ENCODE measurements around the gene CHPF2.

The CHPF2 gene

DNA sequence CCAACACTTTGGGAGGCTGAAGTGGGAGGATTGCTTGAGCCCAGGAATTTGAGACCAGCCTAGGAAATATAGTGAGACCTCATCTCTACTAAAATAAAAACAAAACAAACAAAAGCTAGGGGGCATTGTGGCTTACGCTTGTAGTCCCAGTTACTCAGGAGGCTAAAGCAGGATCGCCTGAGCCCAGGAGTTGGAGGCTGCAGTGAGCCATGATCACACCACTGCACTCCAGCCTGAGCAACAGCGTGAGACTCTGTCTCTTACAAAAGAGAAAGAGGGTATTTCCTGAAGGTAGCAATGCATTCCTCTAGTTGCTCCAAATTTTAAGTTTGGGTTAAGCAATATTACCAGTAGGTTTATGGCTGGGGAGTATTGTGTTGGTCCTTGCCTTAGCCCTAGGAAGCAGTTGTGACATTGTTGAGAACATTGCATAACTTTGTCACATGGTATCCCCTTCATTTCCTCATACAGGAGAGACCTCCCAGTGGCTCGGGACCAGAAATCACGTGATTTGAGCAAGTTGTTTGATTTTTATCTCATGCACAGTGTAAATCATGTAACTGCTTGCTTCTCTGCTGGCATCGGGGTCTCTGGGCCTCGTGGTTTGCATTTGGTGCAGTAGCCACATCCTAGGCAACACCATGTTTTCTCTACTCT lies 39.5 kb downstream of the CHPF2 start:
- no peak for DNase-seq

DNA sequence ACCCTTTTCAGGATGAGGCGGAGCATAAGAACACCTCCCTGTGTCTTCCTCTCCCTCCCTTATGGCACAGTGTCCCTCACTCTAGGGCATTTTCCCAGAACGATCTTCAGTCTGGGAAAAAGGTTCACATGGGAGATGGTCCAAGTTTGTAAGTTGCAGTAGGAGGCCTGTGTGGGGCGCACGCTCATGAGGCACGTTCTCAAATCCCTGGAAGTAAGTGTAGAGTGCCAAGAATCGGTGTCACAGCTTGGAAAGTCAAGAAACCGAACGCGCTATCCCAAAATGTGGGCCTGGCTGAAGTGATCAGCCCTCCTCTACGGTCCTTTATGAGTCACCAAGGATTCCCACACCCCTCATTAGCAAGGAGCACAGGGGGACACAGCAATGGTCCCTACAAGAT lies 40.1 kb downstream of the CHPF2 start:
- no peak for DNase-seq

DNA sequence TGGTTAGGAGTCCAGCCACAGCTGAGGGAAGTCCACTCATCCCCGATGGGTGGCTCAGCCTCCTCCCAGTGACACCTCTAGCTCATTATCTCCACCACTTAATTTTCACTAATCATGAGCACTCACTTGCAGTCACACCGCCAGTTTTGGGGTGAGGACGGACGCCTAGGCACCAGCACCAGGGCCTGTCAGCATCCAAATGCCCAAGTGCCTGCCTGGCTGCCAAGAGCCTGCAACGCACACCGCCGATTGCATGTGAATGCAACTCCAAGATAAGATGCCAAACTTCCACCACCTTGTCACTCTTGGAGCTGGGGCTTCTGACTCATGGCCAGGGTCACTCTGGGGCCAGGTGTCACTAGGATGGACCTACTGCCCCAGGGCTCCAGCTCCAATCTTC lies 40.6 kb downstream of the CHPF2 start:
- DNase-seq = no peak

DNA sequence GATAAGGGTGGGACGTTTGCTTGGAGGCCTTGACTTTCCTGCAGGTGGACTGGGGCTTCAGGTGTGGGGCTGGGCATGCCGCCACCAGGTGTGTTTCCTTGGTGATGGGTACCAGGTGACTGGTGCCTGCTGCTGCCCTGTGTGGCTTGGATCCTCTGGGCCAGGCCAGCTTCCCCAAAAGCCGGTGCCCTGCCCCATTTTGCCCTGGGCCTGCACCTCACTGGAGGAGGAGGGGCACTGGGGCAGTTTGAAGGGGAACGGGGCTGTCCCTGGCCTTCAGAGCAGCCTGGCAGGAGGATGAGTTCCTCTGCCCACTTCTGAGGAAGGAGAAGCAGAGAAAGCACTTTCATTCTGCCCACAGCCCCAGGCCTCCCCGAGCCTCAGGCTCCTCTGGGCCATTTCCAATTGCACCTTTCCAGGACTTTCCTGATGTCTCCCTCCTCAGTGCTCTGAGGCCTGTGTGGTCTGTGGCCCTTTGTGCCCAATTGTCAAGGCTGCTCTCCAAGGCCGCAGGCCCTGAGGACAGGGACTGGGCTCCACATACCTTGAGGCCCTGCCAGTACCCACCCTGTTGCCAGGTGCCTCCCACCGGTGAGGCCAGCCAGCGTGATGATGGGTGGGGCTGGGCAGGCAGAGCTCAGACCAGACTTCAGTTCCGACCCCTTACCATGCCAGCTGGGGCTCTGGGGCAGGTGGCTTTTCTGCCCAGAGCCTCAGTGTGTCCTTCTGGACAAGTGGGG lies 41.5 kb downstream of the CHPF2 start:
- no peak for DNase-seq

DNA sequence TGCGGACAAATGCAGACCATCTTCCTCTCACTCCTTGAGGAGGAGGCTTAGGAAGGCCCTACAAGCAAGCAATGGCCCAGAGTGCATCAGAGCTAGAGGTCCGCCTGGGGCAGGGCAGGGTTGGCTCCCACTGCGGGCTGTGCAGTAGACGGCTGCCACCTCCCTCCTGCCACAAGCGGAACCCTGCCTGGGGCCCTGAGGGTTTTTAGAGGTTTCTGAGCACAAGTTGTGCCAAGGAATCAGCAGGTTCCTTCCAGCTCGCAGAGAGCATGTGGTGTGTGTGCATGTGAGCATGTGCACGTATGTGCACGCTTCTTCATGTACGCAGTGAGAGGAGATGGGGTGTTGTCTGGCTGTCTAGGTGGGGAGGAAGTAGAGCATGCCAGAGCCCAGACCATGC lies 42.1 kb downstream of the CHPF2 start:
- DNase-seq = no peak

DNA sequence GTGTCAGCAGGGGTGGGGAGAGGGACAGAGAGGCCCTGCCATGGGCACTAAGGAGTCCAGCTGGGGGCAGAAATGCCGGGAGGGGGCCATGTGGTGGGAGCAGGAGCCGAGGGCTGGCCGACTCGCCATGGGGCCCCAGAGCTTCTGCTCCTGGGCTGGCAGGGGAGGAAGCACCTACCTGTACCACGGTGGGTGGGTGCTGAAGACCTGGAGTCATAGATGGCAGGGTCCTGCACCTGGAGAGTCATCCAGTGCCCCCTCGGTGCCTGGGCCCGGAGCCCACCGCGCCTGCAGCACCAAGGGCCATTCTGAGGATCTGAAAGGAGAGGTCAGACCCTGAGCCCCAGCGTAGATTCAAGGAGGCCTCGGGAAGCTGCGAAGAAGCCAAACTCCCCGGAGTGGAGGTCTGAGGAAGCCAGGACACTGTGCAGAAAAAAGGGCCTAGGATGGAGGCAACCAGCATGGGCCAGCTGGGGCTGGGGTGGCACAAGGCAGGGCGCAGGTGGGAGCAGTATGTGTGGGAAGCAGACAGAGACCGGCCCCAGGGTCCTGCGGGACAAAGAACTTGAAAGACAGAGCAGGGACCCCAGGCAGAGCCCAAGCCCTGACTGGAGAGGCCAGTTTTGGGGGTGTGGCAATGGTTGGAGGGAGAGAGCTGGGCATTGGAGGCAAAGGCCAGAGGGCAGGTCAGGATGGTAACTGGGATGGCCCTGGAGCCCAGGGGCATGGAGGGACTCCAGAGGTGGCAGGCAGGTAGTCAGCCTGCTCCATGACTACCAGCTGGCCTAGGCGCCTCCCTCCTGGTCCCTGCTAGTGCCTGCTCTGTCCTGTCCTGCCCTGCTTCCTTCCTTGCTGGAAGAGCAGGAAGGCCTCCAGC lies 42.9 kb downstream of the CHPF2 start:
- no peak for DNase-seq

DNA sequence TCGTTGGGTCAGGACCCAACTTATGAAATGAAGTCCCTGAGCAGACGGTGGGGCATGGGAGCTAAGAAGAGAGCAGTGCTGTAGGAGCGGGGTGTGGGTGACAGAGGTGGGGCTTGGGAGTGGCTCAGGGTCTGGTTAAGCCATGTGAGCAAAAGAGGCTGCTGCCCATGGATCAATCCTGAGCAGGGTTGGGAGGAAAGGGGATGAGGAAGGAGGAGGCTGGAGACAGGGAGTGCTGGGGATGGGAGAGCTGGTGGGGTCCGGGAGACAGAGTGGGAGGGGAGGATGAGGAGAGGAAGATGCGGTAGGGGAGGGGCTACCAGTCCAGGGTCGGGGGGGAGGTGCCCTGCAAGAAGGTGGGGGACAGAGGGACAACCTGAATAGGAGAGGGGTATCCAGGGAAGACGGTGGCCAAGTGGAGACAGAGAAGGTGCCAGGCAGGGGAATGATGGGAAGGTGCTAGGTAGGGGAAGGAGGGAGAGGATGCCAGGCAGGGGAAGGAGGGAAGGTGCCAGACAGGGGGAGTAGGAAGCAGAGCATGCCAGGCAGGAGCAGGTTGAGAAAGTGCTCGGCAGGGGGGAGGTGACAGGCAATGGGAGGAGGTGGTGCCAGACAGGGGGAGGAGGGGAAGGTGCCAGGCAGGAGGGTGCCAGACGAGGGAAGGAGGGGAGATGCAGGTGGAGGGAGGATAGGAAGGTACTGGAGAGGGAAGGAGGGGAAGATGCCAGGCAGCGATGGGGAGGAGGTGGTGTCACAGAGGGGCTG lies 43.7 kb downstream of the CHPF2 start:
- no peak for DNase-seq

DNA sequence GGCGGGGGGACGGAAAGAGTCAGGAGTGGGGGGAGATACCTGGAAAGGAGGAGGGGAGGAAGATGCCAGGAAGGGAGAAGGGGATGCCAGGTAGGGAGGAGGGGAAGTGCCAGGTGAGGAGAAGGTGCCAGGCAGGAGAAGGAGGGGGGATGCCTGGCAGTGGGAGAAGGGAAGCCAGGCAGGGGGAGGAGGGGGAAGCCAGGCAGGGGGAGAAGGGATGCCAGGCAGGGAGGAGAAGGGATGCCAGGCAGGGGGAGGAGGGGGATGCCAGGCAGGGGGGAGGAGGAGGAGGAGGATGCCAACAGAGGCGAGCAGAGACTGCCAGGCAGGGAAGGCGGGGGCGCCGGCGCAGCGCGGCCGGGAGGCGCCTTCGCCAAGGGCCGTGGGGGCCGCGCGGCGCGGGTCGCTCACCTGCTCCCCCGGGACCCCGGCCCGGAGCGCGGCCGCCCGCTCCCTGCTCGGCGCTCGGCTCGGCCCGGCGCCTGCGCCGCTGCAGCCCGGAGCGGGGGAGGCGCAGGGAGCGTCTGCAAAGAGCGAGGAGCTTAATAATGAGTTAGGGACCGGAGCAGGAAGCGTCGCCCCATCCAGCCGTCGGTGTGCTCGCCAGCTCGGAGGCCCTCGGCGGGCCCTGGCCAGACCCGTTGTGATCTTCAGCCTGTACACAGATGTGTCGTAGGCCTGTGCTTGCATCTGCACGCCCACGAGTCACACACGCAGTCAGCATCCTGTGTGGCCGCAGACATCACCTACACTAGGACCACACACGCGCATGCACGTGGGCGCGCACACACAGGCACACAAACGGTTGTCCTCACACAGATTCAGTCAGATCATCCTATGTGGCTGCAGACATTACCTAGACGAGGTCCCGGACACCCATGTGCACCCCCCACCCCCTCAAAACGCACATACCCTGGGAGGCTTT lies 44.6 kb downstream of the CHPF2 start:
- DNase-seq = peak; percentile 85

DNA sequence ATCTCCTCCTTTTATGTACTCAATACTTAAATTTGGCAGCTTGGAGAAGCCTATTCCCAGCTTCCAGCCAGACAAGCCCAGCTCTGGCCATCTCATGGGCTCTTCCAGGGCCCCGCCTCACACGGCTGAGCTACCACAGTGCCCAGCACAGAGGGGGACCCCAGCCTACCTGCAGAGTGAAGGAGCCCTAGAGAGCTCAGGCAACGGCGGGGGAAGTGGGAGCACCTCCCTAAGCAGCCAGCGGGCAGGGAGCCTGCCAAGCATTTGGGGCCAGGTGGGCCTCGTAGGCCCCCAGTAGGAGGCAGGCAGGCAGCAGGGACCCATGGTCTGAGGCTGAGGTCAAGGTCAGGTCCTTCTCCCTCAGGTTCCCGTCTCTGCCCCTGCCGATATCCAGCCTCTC lies 45.3 kb downstream of the CHPF2 start:
- DNase-seq = no peak

DNA sequence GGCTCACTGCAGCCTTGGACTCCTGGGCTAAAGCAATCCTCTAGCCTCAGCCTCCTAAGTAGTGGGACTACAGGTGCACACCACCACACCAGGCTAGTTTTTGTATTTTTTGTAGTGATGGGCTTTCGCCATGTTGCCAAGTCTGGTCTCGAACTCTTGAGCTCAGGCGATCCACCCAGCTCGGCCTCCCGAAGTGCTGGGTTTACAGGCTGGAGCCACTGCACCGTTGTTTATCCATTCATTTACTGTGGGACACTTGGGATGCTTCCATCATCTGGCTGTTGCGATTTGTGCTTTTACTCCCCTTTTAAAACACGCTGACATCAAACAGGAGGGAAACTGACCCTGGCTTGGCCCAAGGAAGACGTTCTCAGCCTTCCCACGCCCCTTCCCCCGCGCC lies 46.7 kb downstream of the CHPF2 start:
- no peak for DNase-seq

DNA sequence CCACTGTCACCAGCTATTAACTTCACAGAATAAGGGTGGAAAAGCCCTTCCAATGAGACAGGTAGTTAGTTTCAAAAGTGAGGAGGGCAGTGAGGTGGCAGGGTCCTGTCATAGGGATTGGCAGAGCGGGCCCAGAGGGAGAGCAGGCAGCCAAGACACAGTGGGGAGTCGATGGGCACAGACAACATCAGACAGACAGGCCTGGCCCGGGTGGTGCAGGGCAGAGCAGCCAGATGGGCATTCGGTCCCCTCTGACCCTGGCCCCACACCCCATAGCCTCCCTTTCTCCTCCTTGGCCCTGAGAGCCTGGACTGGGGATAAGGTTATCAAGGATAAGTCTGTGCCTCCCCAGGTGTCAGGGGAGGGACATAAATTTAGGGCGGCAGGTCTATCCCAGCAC lies 47.6 kb downstream of the CHPF2 start:
- no peak for DNase-seq

DNA sequence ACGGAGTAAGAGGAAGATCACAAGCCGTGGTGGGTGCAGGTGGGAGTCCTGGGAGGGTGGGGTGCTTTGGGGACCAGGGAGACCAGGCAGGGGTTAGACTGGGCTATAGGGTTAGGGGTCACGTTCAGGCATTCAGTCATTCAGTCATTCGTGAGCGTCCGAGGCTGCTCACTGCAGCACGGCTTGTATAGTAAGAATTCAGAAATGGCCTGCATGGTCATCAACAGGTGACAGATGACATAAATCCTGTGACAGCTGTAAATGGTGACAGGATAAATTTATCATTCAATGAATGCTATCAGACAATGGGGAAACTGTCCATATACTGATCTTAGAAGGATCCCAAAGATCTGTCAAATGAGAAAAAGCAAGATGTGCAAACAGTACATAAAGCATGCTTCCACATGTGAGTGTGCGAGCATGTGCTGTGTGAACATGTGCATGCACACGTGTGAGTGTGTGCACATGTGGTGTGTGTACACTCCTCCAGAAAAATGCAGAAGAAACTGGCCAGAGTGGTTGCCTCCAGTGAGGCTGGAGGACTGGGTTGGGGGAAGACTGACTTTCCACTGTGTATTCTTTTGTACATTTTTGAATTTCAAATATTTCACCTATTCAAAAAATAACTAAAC lies 48.2 kb downstream of the CHPF2 start:
- no peak for DNase-seq

DNA sequence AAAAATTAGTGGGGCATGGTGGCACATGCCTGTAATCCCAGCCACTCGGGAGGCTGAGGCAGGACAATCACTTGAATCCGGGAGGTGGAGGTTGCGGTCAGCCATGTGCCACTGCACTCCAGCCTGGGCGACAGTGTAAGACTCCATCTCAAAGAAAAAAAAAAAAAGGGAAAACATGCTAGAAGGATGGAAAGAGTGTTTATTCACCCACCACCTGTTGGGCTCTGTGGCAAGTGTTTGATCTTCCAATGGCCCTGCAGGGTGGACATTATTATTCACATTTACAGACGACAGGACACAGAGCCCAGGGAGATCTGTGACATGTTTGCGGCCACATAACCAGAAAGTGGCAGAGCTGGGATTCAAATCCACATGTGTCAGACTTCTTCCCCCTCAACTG lies 49.4 kb downstream of the CHPF2 start:
- DNase-seq = no peak

DNA sequence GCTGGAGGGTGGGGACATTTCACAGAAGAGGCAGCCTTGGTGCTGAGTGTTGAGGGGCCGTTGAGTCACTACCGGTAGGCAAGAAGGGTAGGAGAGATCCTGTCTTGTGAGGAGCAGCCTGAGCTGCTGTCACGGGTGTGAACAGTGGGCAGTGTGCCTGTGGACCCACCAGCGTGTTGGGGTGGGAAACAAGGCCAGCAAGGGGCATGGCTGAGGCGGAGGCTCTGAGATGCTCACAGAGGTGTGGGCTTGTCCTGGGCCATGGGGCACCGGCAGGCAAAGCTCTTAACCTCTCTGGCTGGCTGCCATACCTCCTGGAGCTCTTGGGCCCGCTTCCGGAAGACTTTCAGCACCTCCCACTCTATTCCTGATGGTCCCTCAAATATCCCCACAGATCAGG lies 49.8 kb downstream of the CHPF2 start:
- no peak for DNase-seq

DNA sequence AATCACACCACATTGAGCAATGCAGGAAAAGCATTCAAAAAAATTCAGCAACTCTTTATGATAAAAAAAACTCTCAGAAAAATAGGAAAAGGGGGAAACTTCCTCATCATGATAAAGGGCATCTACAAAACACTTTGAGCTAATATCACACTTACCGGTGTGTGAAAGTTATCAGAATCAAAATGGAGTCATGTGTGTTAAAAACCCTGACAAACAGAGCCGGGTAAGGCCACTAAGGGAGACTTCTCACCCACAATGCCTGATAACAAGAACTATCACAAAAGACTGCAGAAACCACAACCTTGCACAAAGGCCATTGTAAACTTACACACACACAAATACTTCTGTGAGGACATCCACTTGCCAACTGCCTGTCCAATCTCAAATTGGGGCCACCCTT lies 51.0 kb downstream of the CHPF2 start:
- DNase-seq = no peak

DNA sequence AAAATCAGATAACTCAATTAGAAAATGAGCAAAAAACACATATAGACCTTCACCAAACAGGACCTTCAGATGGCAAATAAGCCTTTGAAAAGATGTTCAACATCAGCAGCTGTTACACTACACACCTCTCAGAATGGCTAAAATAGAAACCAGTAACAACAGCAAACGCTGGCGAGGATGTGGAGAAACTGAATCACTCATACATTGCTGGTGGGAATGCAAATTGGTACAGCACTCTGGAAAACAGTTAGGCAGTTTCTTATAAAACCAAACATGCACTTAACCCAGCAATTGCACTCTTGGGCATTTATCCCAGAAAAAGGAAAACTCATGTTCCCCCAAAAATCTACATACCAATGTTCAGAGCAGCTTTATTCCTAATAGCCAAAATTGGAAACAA lies 53.9 kb downstream of the CHPF2 start:
- no peak for DNase-seq
